ENCODE measurements around the gene IGLON5.

IGLON5 gene

DNA sequence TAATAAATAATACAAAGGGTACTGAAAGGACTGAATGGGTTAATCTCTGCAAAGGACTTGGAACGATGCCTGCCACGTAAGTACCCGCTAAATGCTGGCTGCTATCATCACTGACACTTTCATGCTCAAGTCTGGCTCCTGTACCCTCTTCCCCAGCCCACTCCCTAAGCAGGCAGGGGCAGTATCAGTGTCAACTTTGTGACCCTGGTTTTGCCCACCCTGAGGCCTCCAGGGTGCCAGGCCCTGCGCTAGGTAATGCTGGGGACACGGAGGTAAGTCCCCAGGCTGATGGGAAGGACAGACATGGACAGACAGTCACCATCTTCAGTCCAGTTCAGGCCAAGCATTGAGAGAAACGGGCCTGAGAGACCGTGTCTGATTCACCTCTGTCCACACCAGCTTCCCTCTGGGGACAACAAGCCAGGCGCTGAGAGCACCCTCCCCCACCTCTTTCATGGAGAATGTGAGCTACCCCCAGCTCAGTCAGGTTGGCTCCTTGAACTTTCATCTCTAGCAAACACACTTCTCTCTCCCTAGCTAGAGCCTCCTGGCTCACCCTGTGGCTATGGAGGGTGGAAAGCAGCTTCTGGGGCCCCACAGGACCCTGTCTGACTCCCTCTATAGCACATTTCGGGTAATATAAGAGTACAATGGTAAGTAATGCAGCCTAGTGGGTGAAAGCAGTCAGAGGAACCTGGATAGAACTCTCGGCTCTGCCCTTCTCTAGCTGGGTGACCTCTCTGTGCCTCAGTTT is 53.9 kb downstream of the IGLON5 start:
- DNase-seq (ENCODE audit: low spot score): peak; percentile 27

DNA sequence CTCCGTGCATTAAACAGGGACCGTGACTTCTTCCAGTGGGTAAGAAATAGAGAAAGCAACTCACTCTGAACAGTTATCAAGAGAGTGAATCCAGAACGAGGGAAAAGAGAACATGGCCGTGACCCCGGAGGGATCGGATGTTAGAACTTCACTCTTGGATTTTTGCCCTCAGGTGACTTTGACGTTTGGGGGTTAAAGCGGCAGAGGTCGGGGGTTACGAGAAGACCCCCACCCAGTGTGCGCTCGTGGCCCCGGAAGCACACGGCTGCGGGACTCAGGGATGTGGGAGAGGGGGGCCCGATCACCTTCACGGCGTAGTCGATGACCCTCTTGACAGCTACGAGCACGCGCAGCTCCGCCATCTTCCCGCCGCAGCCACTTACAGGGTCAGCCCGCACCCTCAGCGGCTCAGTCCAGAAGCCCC is 54.5 kb downstream of the IGLON5 start, which contains the start of gene ETFB:
ETFB (minus strand) TSS at position 424 of the 424 bp plus-strand sequence; CDS start at position 362, 62 bp downstream.
- no peak for DNase-seq (ENCODE audit: low spot score)

DNA sequence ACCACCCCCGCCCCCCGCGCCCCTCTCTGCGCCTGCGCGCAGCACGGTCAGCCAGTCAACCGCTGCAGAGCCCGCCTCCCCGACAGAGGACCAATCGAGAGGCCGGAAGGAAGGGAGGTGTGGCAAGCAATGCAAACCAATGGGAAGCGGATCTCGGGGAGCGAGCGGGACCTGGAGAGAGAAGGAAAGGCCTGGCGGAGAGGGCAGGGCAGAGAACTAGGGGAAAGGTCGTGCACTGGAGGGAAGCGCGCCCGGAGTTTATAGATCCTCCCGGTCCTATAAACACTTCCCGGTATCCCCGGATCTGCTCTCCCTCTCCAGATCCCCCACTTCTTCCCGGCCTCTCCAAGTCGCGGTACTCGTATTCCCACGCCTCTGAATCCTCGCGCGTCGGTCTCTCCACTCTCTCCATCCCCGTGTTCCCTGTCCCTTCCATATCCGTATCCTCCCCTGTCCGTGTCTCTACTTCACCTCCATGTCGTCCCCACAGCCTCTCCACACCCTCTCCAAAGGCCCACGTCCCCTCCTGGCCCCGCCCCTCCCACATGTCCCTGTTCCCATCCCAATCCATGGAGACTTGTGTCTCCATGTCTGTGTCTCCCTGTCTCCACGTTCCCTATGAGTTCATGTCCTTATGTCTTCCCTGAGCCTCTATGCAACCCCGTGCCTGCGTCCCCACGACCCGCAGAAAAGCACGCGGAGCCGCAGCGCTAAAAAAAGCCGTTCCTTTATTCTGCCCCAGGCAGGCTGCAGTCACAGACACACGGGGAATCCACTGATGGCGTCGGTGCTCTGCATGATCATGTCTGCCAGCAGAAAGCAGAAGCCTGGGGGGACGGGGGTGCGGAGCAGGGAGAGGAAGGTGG is 55.2 kb downstream of the IGLON5 start:
- peak; percentile 91 for DNase-seq (ENCODE audit: low spot score)

DNA sequence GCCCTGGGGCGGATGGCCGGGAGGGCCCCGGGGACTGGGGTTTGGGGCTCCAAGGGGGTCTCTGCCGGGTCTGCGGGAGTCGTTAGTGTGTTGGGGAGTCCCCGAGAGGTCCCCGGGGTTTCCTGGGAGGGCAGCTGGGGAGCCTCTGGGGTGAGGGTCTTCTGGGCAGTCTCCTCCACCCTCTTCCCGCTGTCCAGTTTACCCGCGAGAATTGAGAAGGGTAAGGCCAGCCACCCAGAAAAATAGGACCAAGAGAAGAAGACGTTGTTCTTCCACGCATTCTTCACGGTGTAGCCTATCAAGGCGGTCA is 55.8 kb downstream of the IGLON5 start:
- DNase-seq (ENCODE audit: low spot score): no peak

DNA sequence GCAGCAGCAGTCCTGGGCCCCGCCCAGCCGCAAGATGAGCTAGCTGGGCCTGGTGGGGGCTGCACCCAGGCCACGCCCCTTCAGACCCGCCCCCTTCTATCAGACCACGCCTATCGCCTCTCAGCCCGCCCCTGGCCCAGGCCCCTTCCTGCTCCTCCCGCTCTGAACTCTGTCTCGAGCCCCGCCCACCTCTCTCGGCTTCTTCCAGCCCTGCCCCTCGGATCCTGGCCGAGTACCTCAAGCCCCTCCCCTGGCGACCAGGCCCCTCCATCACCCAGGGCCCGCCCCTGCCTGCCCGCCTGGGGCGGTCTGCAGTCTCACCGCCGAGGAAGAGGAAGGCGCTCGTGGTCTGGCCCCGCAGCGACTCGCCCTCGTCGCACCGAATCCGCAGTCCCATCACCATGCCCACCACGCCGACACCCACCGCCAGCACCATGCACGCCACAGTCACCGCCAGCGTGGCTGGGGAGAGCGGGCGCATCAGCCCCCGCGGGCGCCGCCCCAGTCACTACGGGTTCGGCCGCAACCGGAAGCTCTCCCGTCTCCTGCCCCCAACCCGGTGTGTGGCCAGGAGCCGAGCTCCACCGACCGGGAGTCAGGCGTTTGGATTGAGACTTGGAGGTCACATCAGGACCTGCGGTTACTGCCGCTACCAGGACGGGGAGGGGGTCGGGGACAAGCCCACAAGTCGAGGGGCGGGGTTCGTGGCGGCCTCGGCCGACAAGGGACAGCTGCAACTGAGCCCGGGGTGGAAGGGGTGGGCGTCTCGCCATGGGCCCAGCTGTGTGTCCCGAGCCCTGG is 56.3 kb downstream of the IGLON5 start:
- DNase-seq (ENCODE audit: low spot score): peak; percentile 96

DNA sequence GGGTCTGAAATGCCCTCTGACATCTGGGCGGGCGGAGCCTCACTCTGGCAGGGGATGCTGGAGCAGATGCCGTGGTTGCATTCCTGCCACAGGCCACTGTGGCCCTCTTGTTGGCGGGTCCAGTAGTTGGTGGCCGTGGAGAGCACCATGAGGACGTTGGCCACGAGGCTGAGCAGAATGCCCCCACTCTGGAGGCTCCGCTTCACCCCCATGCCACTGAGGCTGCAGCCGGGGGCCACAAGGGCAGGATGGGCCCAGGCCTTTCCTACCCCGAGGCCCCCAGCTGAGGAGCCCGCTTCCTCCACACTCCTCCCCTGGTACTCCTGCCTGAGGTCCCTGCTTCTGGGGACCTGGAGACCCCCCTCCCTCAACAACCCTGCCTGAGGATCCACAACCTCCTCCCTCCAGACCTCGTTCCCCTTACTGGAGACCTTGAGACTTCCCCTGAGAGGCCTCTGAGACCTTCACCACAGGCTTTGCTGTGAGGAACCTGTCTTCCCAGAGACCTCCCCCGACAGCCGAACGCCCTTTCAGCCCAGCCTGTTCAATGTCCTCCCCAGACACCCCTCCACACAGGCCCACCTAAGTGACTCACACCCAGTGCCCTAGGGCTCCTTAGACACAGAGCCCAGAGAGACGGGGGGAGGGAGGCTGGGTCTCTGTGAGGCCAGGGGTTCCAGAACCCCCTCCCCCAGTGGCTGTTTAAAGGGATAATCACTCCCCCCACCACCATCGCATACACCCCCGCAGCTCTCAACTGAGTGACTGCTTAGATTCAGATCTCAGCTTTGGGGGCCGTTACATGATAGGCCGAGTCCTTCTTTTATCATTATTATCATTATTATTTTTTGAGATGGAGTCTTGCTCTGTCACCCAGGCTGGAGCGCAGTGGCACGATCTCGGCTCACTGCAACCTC is 57.2 kb downstream of the IGLON5 start, which contains the start of gene CLDND2:
CLDND2 (minus strand) TSS at position 638 of the 917 bp plus-strand sequence; CDS start at position 212, 426 bp downstream.
- no peak for DNase-seq (ENCODE audit: low spot score)

DNA sequence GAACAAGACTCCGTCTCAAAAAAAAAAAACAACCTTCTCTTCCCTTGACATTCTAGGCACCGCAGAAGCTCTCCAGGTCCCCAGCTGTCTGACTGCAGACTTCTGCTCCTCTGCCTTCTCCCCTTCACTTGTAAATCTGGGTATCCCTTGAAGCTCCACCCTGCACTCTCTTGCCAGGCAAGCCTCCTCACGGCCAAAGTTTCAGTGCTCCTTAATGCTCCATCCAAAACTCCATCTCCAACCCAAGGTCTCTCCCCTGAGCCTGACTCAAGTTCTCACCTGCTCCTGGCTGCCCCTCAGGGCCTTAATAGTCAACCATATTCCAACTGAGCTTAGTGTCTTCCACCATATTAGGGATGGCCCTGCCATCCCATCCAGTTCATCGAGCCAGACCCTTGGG is 58.8 kb downstream of the IGLON5 start:
- DNase-seq (ENCODE audit: low spot score): no peak

DNA sequence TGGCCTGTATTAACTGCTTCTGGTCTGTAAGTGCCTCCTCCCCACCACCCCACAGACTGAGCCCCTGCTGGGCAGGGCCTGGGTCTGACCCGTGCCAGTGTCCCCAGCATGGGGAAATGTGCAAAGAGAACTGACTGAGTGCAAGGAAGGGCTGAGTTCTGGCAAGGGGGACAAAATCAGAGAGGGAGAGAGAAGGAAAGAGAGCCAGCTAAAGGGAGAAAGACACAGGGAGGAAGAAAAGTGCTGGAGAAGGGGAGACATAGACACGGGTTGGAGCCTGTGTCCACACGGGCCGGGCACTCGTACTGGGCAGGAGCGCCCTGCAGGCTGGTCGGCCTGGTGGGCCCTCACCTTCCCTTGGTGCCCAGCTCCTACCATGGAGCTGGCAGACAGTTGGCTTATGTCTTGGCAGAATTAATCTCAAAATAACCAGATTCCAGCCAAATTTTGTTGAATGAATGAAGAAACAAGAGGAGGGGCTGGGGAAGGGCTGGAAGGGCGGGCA is 59.8 kb downstream of the IGLON5 start:
- no peak for DNase-seq (ENCODE audit: low spot score)

DNA sequence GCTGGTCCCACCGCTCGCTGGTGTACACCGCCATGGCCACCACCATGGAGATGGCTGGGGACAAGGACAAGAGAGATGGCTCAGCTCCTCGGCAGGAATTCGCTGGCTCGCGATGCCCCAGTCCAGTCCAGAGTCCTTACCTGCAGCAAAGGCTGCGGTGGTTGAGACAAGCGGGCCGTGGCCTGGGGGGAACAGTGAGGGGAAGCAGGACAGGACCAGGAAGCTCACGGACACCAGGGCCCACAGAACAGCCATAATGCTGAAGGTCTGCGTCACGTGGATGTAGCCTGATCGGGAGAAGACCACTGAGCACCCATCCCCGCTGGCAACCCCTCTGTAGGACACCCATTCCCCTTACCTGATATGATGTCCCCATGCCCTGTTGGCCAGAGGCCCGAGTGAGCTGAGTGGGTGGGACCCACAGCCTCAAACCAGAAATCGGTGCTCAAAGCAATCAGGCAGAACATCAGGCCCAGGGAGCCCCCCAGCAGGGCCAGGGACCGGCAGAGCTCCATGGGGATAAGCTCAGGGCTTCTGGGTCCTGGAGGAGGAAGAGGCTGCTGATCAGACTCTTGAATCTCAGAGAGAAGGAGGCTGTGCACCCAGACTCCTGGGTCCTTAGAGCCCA is 60.7 kb downstream of the IGLON5 start:
- no peak for DNase-seq (ENCODE audit: low spot score)

DNA sequence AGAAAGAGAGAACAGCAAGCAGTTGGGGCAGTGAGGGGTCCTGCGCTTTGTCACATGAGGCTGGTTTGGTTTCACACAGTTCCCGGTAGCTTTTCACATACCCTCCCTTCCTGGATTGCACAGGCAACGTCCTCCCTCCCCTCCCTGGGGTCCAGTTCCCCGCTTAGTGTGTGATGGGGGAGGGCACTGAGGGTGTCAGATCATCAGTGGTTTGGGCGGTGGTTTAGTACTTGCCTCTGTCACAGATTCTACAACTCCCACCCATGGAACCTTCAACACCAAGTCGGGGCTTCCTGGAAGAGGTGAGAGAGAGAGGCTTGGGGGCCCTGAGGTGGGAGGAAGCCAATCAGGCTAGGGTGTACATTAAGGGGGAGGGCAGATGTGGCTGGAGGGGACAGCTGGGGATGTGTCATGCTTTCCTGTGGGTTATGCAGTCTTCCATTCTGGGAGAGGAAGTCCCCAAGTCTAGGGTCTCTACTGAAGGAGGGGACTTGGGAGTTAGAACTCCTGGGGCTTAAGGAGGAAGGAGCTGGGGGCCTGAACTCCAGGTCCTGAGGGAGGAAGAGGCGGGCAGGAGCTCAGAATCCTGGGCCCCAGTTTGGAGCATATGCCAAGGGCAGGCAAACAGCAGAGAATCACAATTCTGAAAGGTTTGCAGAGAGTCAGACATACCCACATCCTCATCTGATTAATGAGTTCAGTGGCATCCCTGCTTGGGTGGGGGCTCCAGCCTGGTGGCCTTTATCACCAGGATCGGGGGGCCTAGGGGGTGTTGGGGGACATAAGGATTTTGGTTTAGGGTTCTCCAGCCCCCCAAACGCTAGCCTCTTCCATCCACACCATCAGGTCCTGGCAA is 61.4 kb downstream of the IGLON5 start, which contains the start of gene NKG7:
NKG7 (minus strand) TSS at position 6 of the 856 bp plus-strand sequence. CDS start 119 bp downstream, outside the sequence.
- DNase-seq (ENCODE audit: low spot score): no peak

DNA sequence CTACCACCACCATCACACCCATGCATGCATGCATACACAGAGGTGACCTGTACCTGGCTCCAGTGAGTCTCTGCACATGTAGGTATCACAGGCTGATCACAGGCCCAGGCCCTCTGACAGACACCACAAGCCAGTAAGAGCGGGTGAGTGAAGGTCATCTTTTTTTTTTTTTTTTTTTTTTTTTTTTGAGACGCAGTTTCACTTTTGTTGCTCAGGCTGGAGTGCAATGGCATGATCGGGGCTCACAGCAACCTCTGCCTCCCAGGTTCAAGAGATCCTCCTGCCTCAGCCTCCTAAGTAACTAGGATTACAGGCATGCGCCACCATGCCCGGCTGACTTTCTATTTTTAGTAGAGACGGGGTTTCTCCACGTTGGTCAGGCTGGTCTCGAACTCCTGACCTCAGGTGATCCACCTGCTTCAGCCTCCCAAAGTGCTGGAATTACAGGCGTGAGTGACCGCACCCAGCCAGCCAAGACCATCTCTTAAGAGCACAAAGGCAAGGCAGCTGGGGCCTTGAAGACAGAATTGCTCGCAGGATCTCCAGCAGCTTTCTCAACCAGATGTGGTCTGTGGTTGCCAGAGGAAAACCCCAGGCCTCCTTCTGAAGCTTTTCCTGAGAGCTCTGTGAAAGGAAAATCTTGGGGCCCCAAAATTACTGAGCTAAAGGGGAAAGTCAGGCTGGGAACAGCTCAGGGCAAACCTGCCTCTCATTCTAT is 64.2 kb downstream of the IGLON5 start:
- DNase-seq (ENCODE audit: low spot score): no peak

DNA sequence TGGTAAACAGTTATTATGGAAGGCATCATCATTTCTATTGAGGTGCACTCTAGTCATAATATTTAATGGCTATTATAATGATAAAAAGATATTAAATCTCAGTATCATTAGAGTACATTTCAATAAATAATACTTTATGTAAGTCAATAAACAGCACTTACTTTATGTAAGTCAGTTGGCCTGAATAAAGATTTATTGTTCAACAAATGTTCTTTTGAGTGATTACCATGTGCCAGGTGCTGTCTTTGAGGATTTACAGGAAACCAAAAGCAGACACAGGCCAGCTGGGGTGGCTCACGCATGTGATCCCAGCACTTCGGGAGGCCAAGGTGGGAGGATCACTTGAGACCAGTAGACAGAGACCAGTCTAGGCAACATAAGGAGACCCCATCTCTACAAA is 66.0 kb downstream of the IGLON5 start:
- no peak for DNase-seq (ENCODE audit: low spot score)

DNA sequence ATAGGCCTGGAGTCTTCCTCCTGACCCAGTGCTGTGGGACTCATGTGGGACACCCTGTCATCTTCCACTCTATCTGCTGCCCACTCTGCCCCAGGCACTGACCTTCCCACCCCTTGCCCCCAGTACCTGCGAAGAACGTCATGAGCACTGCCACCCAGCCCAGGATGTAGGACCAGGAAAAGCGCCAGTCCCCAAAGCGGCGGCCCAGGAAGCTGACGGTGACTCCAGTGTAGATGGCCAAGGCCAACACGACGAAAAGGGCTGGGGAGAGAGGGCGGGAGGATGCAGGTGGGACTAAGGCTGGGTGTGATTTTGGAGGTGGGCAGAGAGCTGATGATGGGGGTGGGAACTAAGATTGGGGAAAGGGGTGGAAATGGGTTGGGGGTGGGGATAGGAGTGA is 68.9 kb downstream of the IGLON5 start:
- DNase-seq (ENCODE audit: low spot score): no peak

All from COLO829 (cell line).